Measurements from ENCODE around the gene MEGF9.

DNA sequence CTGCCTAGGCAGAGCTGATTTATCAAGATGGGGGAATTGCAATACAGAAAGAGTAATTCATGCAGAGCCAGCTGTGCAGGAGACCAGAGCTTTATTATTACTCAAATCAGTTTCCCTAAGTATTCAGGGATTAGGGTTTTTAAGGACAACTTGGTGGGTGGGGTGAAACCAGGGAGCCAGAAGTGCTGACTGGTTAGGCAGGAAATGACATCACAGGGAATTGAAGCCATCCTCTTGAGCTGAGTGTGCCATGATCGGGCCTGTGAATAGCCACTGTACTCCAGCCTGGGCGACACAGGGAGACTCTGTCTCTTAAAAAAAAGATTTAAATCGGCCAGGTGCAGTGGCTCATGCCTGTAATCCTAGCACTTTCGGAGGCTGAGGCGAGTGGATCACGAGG lies 89.0 kb downstream of the MEGF9 start:
- TF ChIP-seq, protein P1, sequence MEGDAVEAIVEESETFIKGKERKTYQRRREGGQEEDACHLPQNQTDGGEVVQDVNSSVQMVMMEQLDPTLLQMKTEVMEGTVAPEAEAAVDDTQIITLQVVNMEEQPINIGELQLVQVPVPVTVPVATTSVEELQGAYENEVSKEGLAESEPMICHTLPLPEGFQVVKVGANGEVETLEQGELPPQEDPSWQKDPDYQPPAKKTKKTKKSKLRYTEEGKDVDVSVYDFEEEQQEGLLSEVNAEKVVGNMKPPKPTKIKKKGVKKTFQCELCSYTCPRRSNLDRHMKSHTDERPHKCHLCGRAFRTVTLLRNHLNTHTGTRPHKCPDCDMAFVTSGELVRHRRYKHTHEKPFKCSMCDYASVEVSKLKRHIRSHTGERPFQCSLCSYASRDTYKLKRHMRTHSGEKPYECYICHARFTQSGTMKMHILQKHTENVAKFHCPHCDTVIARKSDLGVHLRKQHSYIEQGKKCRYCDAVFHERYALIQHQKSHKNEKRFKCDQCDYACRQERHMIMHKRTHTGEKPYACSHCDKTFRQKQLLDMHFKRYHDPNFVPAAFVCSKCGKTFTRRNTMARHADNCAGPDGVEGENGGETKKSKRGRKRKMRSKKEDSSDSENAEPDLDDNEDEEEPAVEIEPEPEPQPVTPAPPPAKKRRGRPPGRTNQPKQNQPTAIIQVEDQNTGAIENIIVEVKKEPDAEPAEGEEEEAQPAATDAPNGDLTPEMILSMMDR (optimal IDR thresholded peaks at IDR 0.05 in 1 of 3, IDR thresholded peaks at IDR 0.05 in 1 of 3, conservative IDR thresholded peaks at IDR 0.05 in 1 of 3; ENCODE audit: extremely low read depth in 1 of 3, insufficient read depth in 2 of 3, low read length in 3 of 3): no peak
- TF ChIP-seq EZH2 (IDR thresholded peaks at IDR 0.05; ENCODE audit: low read length): no peak

Data from keratinocyte (primary cell).